Neuronal stem cell (in vitro differentiated cells): ENCODE measurements around the gene TMBIM4.

Experiments used
- DNase-seq: peaks from one replicate; pipeline ENCODE4 v3.0.0-alpha.2; 2013; ENCODE audit warnings: low spot score
- H2AFZ ChIP-seq: one replicate; pipeline ENCODE4 v1.6.1; 2013; ENCODE audit warnings: mild to moderate bottlenecking, low read length, inconsistent platforms
- H2AK5ac ChIP-seq: 2 replicates; pipeline ENCODE4 v1.6.1; 2013; ENCODE audit warnings: low read depth, mild to moderate bottlenecking, inconsistent platforms, low read length, moderate library complexity, mixed read lengths
- H2BK120ac ChIP-seq: 2 replicates; pipeline ENCODE4 v1.6.1; 2013; ENCODE audit warnings: low read depth, mild to moderate bottlenecking, inconsistent platforms, low read length, moderate library complexity, mixed read lengths
- H2BK12ac ChIP-seq: one replicate; pipeline ENCODE4 v1.6.1; 2013; ENCODE audit warnings: low read length, inconsistent platforms
- H2BK15ac ChIP-seq: 2 replicates; pipeline ENCODE4 v1.6.1; 2013; ENCODE audit warnings: mild to moderate bottlenecking, low read length, inconsistent platforms, mixed read lengths
- H2BK5ac ChIP-seq: one replicate; pipeline ENCODE4 v1.6.1; 2013; ENCODE audit warnings: inconsistent platforms, mild to moderate bottlenecking, low read length, moderate library complexity
- H3K14ac ChIP-seq: one replicate; pipeline ENCODE4 v1.6.1; 2013; ENCODE audit warnings: low read length, inconsistent platforms
- H3K18ac ChIP-seq: 2 replicates; pipeline ENCODE4 v1.6.1; 2013; ENCODE audit warnings: low read length, inconsistent platforms
- H3K23ac ChIP-seq: 2 replicates; pipeline ENCODE4 v1.6.1; 2013; ENCODE audit warnings: low read depth, mild to moderate bottlenecking, mixed read lengths, low read length, inconsistent platforms; ENCODE audit not compliant: poor library complexity
- H3K27ac ChIP-seq: replicated peaks from 3 replicates; pipeline ENCODE4 v1.5.1; 2013; ENCODE audit warnings: low read length, inconsistent platforms
- H3K27me3 ChIP-seq, 3 experiments: 2 replicates each; pipeline ENCODE4 v1.6.1; 2013; ENCODE audit warnings: low read length in 3 of 3, mild to moderate bottlenecking in 2 of 3, inconsistent platforms in 1 of 3, low read depth in 1 of 3, mixed read lengths in 1 of 3, moderate library complexity in 1 of 3; ENCODE audit not compliant: control insufficient read depth in 3 of 3, insufficient read depth in 3 of 3
- H3K36me3 ChIP-seq, 2 donors: replicated peaks in 1 of 2; 2 replicates each; pipeline ENCODE4 v1.6.1; 2013; ENCODE audit warnings: low read length in 2 of 2; ENCODE audit not compliant: control insufficient read depth in 2 of 2, insufficient read depth in 2 of 2
- H3K4ac ChIP-seq: 2 replicates; pipeline ENCODE4 v1.6.1; 2013; ENCODE audit warnings: inconsistent platforms, mild to moderate bottlenecking, low read length, moderate library complexity
- H3K4me1 ChIP-seq, 2 donors: 1 replicate in 1 of 2; 2 replicates in 1 of 2; pipeline ENCODE4 v1.6.1; 2013; ENCODE audit warnings: low read length in 2 of 2, low read depth in 1 of 2; ENCODE audit not compliant: control insufficient read depth in 2 of 2, insufficient read depth in 1 of 2
- H3K4me2 ChIP-seq: one replicate; pipeline ENCODE4 v1.6.1; 2013; ENCODE audit warnings: mild to moderate bottlenecking, low read length, inconsistent platforms; ENCODE audit not compliant: insufficient read depth, poor library complexity, severe bottlenecking
- H3K4me3 ChIP-seq, 2 donors: 2 replicates each; pipeline ENCODE4 v1.5.1; 2013; ENCODE audit warnings: low read length in 2 of 2, mild to moderate bottlenecking in 2 of 2, inconsistent platforms in 1 of 2, moderate library complexity in 1 of 2
- H3K79me1 ChIP-seq: one replicate; pipeline ENCODE4 v1.6.1; 2013; ENCODE audit warnings: low read depth, mild to moderate bottlenecking, inconsistent platforms, low read length, moderate library complexity
- H3K9ac ChIP-seq: one replicate; pipeline ENCODE4 v1.6.1; 2013; ENCODE audit warnings: mild to moderate bottlenecking, low read depth, low read length, inconsistent platforms; ENCODE audit not compliant: poor library complexity
- H3K9me3 ChIP-seq, 2 donors: replicated peaks in 1 of 2; 2 replicates each; pipeline versions ENCODE3 to v1.6.1; 2013; ENCODE audit warnings: low read length in 2 of 2, mild to moderate bottlenecking in 2 of 2, inconsistent platforms in 1 of 2, low read depth in 1 of 2, mixed read lengths in 1 of 2, moderate library complexity in 1 of 2; ENCODE audit not compliant: control insufficient read depth in 2 of 2, insufficient read depth in 1 of 2
- H4K8ac ChIP-seq: one replicate; pipeline ENCODE4 v1.6.1; 2013; ENCODE audit warnings: low read depth, mild to moderate bottlenecking, inconsistent platforms, low read length, moderate library complexity
- H4K91ac ChIP-seq: one replicate; pipeline ENCODE4 v1.6.1; 2013; ENCODE audit warnings: low read length, low read depth, mild to moderate bottlenecking, inconsistent platforms; ENCODE audit not compliant: poor library complexity
- WGBS, 2 donors: extraction: QIAGEN DNeasy Blood & Tissue Kit; methylation state at CpG; one replicate each; pipeline ENCODE4 v1.1.7; 2013; ENCODE audit warnings: missing lambda C conversion rate in 2 of 2, mixed read lengths in 1 of 2; ENCODE audit not compliant: insufficient read length in 2 of 2, insufficient replicate concordance in 1 of 2; ENCODE audit errors: extremely low coverage in 2 of 2; 5-methylcytosine and 5-hydroxymethylcytosine counted together

Gene TMBIM4

DNA sequence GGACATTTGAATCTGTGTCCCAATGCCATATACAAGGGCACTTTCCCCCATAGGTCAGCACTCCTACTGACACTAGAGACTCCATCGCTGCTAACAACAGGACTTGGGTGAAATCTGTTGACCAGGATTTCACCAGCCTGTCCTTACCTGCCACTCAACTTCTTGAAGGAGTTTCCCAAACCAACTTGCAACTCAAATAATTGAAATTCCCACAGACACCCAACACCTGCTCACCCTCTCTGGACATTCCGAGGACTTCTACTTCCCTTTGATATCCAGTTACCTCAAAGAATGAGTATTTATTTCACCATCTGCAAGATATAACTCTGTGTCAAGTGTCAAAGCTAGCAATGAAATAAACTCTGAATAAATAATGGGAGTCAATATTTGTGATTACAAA, 83.8 kb downstream of the TMBIM4 start:
- WGBS, 2 donors = no CpG with 5 or more reads among the region's 2 CpGs
- H2BK5ac ChIP-seq = no peak overlapping the region
- H3K4me1 ChIP-seq = no peaks in the 10 kb centered on the region
- no peak overlapping the region for H3K9ac ChIP-seq
- no peak overlapping the region for H4K91ac ChIP-seq
- no peak overlapping the region for H3K4me2 ChIP-seq
- no peak overlapping the region for H3K27ac ChIP-seq
- DNase-seq = no peak
- H3K27me3 ChIP-seq = peaks cover 0 to 3% (median 0%) of the 10 kb centered on the region in 3 experiments
- H3K36me3 ChIP-seq = no peaks in the 10 kb centered on the region
- H2AK5ac ChIP-seq = no peak overlapping the region
- no peak overlapping the region for H3K23ac ChIP-seq
- H4K8ac ChIP-seq = no peak overlapping the region
- H3K18ac ChIP-seq = no peak overlapping the region
- no peak overlapping the region for H2AFZ ChIP-seq
- no peak overlapping the region for H3K4ac ChIP-seq
- no peaks in the 10 kb centered on the region for H3K79me1 ChIP-seq
- H3K4me3 ChIP-seq = no peak overlapping the region
- no peak overlapping the region for H3K14ac ChIP-seq
- no peak overlapping the region for H2BK15ac ChIP-seq
- no peak overlapping the region for H2BK120ac ChIP-seq
- H2BK12ac ChIP-seq = no peak overlapping the region
- H3K9me3 ChIP-seq = peaks cover 0 to 7% of the 10 kb centered on the region in 2 donors
